Upper lobe of left lung (tissue), 4 donors: ENCODE data around the gene CLPSL1.

Source experiments
- EP300 ChIP-seq, 4 donors: sonication (generic); formaldehyde crosslinking; IDR thresholded peaks; one replicate each; pipeline ENCODE4 v1.5.1; 2017; ENCODE audit warnings: antibody characterized with exemption in 4 of 4, control low read depth in 2 of 4
- POLR2AphosphoS5 ChIP-seq, 2 donors: sonication (generic); formaldehyde crosslinking; IDR thresholded peaks; one replicate each; pipeline ENCODE4 v1.5.1; 2017; ENCODE audit warnings: antibody characterized with exemption in 2 of 2
- TF ChIP-seq, protein P1 (sequence below), 6 experiments: fragments of 450-650 bp in 4 of 6; fragments of 200-600 bp in 2 of 6; sonication (generic) in 2 of 6; IDR thresholded peaks; one replicate each; pipeline ENCODE4 v1.5.1; 2016 to 2019; ENCODE audit warnings: antibody characterized with exemption in 6 of 6

DNA sequence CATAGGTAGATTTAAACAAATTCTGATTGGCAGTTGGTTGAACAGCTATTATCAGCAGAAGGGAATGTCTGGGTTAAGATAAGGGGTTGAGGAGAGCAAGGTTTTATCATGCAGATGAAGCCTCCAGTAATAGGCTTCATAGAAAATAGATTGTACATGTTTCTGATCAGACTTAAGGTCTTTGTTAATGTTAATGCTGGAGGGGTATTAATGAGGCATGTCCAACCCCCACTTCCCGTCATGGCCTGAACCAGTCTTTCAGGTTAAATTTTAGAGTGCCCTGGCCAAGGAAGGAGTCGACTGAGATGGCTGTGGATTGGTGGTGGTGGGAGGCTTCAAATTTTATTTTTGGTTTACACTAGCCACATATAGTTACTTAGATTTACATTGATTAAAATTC, 3.4 kb downstream of the CLPSL1 start:
- TF ChIP-seq EP300 (IDR thresholded peaks at IDR 0.05) (no peak), POLR2AphosphoS5 (IDR thresholded peaks at IDR 0.05) (no peak)
- TF ChIP-seq, protein P1, sequence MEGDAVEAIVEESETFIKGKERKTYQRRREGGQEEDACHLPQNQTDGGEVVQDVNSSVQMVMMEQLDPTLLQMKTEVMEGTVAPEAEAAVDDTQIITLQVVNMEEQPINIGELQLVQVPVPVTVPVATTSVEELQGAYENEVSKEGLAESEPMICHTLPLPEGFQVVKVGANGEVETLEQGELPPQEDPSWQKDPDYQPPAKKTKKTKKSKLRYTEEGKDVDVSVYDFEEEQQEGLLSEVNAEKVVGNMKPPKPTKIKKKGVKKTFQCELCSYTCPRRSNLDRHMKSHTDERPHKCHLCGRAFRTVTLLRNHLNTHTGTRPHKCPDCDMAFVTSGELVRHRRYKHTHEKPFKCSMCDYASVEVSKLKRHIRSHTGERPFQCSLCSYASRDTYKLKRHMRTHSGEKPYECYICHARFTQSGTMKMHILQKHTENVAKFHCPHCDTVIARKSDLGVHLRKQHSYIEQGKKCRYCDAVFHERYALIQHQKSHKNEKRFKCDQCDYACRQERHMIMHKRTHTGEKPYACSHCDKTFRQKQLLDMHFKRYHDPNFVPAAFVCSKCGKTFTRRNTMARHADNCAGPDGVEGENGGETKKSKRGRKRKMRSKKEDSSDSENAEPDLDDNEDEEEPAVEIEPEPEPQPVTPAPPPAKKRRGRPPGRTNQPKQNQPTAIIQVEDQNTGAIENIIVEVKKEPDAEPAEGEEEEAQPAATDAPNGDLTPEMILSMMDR (IDR thresholded peaks at IDR 0.05): no peak
